ENCODE measurements around the gene CCNE1.
"Not testable (repeated sequence)": the region's sequence is repeated elsewhere in the genome, so short reads cannot be mapped to it uniquely, and the experiment has no call there.

The CCNE1 gene

GRCh38 chr19:29819300-29819699 lies 7.5 kb downstream of the CCNE1 start:
- no peak for DNase-seq

GRCh38 chr19:29819986-29820385 lies 8.2 kb downstream of the CCNE1 start:
- no peak for DNase-seq

GRCh38 chr19:29823581-29824330 lies 12.0 kb downstream of the CCNE1 start:
- no peak for DNase-seq

- not testable (repeated sequence) for DNase-seq
These were observed 13.5 kb downstream of the CCNE1 start for GRCh38 chr19:29825263-29825662.

GRCh38 chr19:29831041-29831548 lies 19.3 kb downstream of the CCNE1 start:
- DNase-seq, result peak; percentile 70 to 75

- no peak for DNase-seq
These were observed 19.9 kb downstream of the CCNE1 start for GRCh38 chr19:29831686-29832085.

GRCh38 chr19:29832801-29833200 lies 21.0 kb downstream of the CCNE1 start:
- no peak for DNase-seq

GRCh38 chr19:29833614-29834261 lies 21.9 kb downstream of the CCNE1 start:
- no peak for DNase-seq

- DNase-seq, result no peak
These were observed 23.4 kb downstream of the CCNE1 start for GRCh38 chr19:29834991-29835846.

- DNase-seq, result no peak
These were observed 24.6 kb downstream of the CCNE1 start for GRCh38 chr19:29836409-29836825.

- DNase-seq, result peak; percentile 38 to 69
These were observed 25.7 kb downstream of the CCNE1 start for GRCh38 chr19:29837448-29837981.

- no peak for DNase-seq
These were observed 26.2 kb downstream of the CCNE1 start for GRCh38 chr19:29837996-29838395.

- no peak for DNase-seq
These were observed 28.5 kb downstream of the CCNE1 start for GRCh38 chr19:29840066-29840950.

GRCh38 chr19:29841209-29841558 lies 29.4 kb downstream of the CCNE1 start:
- no peak for DNase-seq

GRCh38 chr19:29841559-29842367 lies 30.0 kb downstream of the CCNE1 start:
- DNase-seq, result no peak

- DNase-seq, result peak in 1 of 2 donors; percentile 17
These were observed 30.8 kb downstream of the CCNE1 start for GRCh38 chr19:29842471-29843179.

- DNase-seq, result peak in 1 of 2 donors; percentile 15
These were observed 31.6 kb downstream of the CCNE1 start for GRCh38 chr19:29843180-29844051.

- peak; percentile 94 to 95 for DNase-seq
These were observed 33.2 kb downstream of the CCNE1 start for GRCh38 chr19:29844891-29845573.
